ENCODE results near the gene DRICH1.

Gene DRICH1

DNA sequence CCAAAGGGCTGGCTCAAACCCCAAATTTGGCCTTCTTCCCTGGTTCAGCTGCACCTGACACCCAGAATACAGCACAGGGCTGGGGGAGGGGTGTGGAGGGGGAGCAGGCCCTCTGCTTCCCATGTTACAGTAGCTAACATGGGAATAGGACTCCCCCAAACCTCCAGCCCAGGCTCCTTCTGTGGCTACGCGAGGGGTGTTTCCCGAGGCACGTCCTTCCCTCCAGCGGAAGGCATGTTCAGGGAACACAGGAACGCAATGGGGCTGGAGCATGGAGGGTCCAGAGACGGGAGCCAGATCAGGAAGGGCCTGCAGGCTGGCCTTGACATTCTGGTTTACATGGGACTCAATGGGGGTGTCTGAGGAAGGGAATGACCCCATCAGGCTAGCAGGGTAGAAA is 40.3 kb downstream of the DRICH1 start:
- no peak for DNase-seq (ENCODE audit: low read depth in 1 of 2, low spot score in 1 of 2)
- H3K27me3 ChIP-seq (ENCODE audit: insufficient read depth, poor library complexity, severe bottlenecking), result no peaks in the 10 kb centered on the region
- H3K27ac ChIP-seq (replicated peaks), result no peak overlapping the region
- TF ChIP-seq POLR2AphosphoS5 (IDR thresholded peaks at IDR 0.05; ENCODE audit: low read depth), result no peak
- no peak for TF ChIP-seq GABPA (IDR thresholded peaks at IDR 0.05; ENCODE audit: low read depth)
- TF ChIP-seq SPI1 (IDR thresholded peaks at IDR 0.05; ENCODE audit: borderline replicate concordance, low read depth), result no peak
- TF ChIP-seq, protein P1, sequence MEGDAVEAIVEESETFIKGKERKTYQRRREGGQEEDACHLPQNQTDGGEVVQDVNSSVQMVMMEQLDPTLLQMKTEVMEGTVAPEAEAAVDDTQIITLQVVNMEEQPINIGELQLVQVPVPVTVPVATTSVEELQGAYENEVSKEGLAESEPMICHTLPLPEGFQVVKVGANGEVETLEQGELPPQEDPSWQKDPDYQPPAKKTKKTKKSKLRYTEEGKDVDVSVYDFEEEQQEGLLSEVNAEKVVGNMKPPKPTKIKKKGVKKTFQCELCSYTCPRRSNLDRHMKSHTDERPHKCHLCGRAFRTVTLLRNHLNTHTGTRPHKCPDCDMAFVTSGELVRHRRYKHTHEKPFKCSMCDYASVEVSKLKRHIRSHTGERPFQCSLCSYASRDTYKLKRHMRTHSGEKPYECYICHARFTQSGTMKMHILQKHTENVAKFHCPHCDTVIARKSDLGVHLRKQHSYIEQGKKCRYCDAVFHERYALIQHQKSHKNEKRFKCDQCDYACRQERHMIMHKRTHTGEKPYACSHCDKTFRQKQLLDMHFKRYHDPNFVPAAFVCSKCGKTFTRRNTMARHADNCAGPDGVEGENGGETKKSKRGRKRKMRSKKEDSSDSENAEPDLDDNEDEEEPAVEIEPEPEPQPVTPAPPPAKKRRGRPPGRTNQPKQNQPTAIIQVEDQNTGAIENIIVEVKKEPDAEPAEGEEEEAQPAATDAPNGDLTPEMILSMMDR (IDR thresholded peaks at IDR 0.05; ENCODE audit: insufficient read depth, low read length), result no peak
- no peak for TF ChIP-seq REST (IDR thresholded peaks at IDR 0.05; ENCODE audit: insufficient replicate concordance, low read depth)
- H3K4me3 ChIP-seq (replicated peaks; ENCODE audit: insufficient read depth, low read length), result no peak overlapping the region

- TF ChIP-seq GABPA (IDR thresholded peaks at IDR 0.05; ENCODE audit: low read depth) (no peak), SPI1 (IDR thresholded peaks at IDR 0.05; ENCODE audit: borderline replicate concordance, low read depth) (no peak), REST (IDR thresholded peaks at IDR 0.05; ENCODE audit: insufficient replicate concordance, low read depth) (no peak), POLR2AphosphoS5 (IDR thresholded peaks at IDR 0.05; ENCODE audit: low read depth) (no peak)
- TF ChIP-seq, protein P1 (IDR thresholded peaks at IDR 0.05; ENCODE audit: insufficient read depth, low read length), result peak; percentile 86
- DNase-seq (ENCODE audit: low read depth in 1 of 2, low spot score in 1 of 2), result peak; percentile 21 to 61
- Histone ChIP-seq H3K27ac (replicated peaks) (no peak overlapping the region), H3K27me3 (ENCODE audit: insufficient read depth, poor library complexity, severe bottlenecking) (no peaks in the 10 kb centered on the region), H3K4me3 (replicated peaks; ENCODE audit: insufficient read depth, low read length) (no peak overlapping the region)
Measured at GRCh38 chr22:23591201-23591791, 40.8 kb downstream of the DRICH1 start.

DNA sequence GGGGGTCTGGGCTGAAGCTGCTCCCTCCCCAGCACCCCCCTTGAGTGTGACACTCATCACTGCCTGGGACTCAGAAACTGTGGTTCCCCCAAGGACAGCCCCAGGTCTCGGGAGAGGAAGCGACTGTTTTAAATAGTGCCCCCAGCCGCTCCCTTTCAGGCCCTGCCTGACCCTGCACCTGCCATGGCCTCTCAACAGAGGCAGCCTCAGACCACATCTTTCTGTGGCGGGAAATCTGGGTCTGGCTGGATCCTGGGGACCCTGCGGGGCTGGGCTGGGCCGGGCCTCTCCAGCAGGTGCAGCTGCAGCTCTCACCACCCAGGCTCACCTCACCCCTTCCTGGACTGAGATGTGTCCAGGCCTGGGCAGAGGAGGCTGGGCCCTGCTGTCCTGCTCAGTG is 48.3 kb downstream of the DRICH1 start:
- no peak for DNase-seq (ENCODE audit: low read depth in 1 of 2, low spot score in 1 of 2)
- H3K4me3 ChIP-seq (replicated peaks; ENCODE audit: insufficient read depth, low read length), result no peak overlapping the region
- H3K27ac ChIP-seq (replicated peaks), result no peak overlapping the region
- TF ChIP-seq GABPA (IDR thresholded peaks at IDR 0.05; ENCODE audit: low read depth), result no peak
- no peak for TF ChIP-seq POLR2AphosphoS5 (IDR thresholded peaks at IDR 0.05; ENCODE audit: low read depth)
- no peak for TF ChIP-seq SPI1 (IDR thresholded peaks at IDR 0.05; ENCODE audit: borderline replicate concordance, low read depth)
- TF ChIP-seq, protein P1 (IDR thresholded peaks at IDR 0.05; ENCODE audit: insufficient read depth, low read length), result no peak
- no peak for TF ChIP-seq REST (IDR thresholded peaks at IDR 0.05; ENCODE audit: insufficient replicate concordance, low read depth)
- H3K27me3 ChIP-seq (ENCODE audit: insufficient read depth, poor library complexity, severe bottlenecking), result no peaks in the 10 kb centered on the region
